ENCODE data around the gene SDSL.

SDSL gene

GRCh38 chr12:113382206-113382605, 40.0 kb upstream of the SDSL start:
- 100% methylated on average over 3 of the region's 4 CpGs for WGBS (ENCODE audit: insufficient coverage)
- Histone ChIP-seq H3K36me3 (ENCODE audit: control insufficient read depth in 4 of 4, insufficient read depth in 4 of 4, low read length in 3 of 4) (peaks cover 0 to 26% (median 8%) of the 10 kb centered on the region in 4 experiments), H3K4me3 (ENCODE audit: control insufficient read depth in 1 of 7, extremely low read depth in 1 of 7, insufficient read depth in 4 of 7, low read depth in 2 of 7, low read length in 6 of 7) (no peak overlapping the region), H3K4me1 (ENCODE audit: control extremely low read depth in 1 of 4, control insufficient read depth in 4 of 4, insufficient read depth in 4 of 4, low read length in 3 of 4) (peaks cover 0 to 3% (median 0%) of the 10 kb centered on the region in 4 experiments), H3K27ac (ENCODE audit: insufficient read depth in 1 of 2, low read depth in 1 of 2, low read length in 2 of 2, poor library complexity in 1 of 2, severe bottlenecking in 2 of 2) (no peak overlapping the region), H3K9me3 (ENCODE audit: control extremely low read depth in 1 of 5, control insufficient read depth in 4 of 5, insufficient read depth in 2 of 5, low read depth in 1 of 5, low read length in 4 of 5) (no peaks in the 10 kb centered on the region), H3K27me3 (replicated peaks in 2 of 5; ENCODE audit: control insufficient read depth in 4 of 5, insufficient read depth in 5 of 5, low read length in 4 of 5) (no peaks in the 10 kb centered on the region)
- CTCF ChIA-PET: interaction anchor here (1.9 kb wide), 1 partner anchor 12 kb away, joined by 4 read pairs; no protein-coding TSS in a partner anchor
- POLR2A ChIA-PET: no interaction called here
- DNase-seq: no peak

DNA sequence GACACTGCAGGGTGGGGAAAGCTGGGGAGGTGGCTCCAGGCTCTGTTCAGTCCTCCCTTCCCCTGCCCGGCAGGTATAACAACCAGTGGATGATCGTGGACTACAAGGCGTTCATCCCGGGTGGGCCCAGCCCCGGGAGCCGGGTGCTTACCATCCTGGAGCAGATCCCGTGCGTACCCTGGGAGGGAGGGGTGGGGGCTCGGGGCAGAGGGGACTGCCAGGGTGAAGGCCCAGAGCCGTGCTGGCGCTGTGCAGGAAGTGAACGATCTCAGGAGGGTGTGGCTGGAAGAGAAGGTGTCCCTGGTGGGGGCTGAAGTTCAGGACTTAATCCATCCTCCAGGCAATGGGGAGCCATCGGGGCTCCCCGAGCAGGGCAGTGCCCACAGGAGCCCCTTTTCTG, 37.4 kb upstream of the SDSL start:
- no peak for DNase-seq
- no peak overlapping the region for H3K27ac ChIP-seq (ENCODE audit: insufficient read depth in 1 of 2, low read depth in 1 of 2, low read length in 2 of 2, poor library complexity in 1 of 2, severe bottlenecking in 2 of 2)
- H3K27me3 ChIP-seq (replicated peaks in 2 of 5; ENCODE audit: control insufficient read depth in 4 of 5, insufficient read depth in 5 of 5, low read length in 4 of 5): no peaks in the 10 kb centered on the region
- no peaks in the 10 kb centered on the region for H3K9me3 ChIP-seq (ENCODE audit: control extremely low read depth in 1 of 5, control insufficient read depth in 4 of 5, insufficient read depth in 2 of 5, low read depth in 1 of 5, low read length in 4 of 5)
- H3K4me1 ChIP-seq (ENCODE audit: control extremely low read depth in 1 of 4, control insufficient read depth in 4 of 4, insufficient read depth in 4 of 4, low read length in 3 of 4): no peaks in the 10 kb centered on the region
- WGBS (ENCODE audit: insufficient coverage): 93% methylated on average over 10 of the region's 14 CpGs
- POLR2A ChIA-PET: no interaction called here
- H3K4me3 ChIP-seq (ENCODE audit: control insufficient read depth in 1 of 7, extremely low read depth in 1 of 7, insufficient read depth in 4 of 7, low read depth in 2 of 7, low read length in 6 of 7): no peak overlapping the region
- H3K36me3 ChIP-seq (ENCODE audit: control insufficient read depth in 4 of 4, insufficient read depth in 4 of 4, low read length in 3 of 4): peaks cover 0 to 29% (median 16%) of the 10 kb centered on the region in 4 experiments
- CTCF ChIA-PET: no interaction called here

- Histone ChIP-seq H3K27me3 (replicated peaks in 2 of 5; ENCODE audit: control insufficient read depth in 4 of 5, insufficient read depth in 5 of 5, low read length in 4 of 5) (no peaks in the 10 kb centered on the region), H3K4me1 (ENCODE audit: control extremely low read depth in 1 of 4, control insufficient read depth in 4 of 4, insufficient read depth in 4 of 4, low read length in 3 of 4) (no peaks in the 10 kb centered on the region), H3K9me3 (ENCODE audit: control extremely low read depth in 1 of 5, control insufficient read depth in 4 of 5, insufficient read depth in 2 of 5, low read depth in 1 of 5, low read length in 4 of 5) (no peaks in the 10 kb centered on the region), H3K4me3 (ENCODE audit: control insufficient read depth in 1 of 7, extremely low read depth in 1 of 7, insufficient read depth in 4 of 7, low read depth in 2 of 7, low read length in 6 of 7) (no peak overlapping the region), H3K36me3 (ENCODE audit: control insufficient read depth in 4 of 4, insufficient read depth in 4 of 4, low read length in 3 of 4) (peaks cover 0 to 31% (median 16%) of the 10 kb centered on the region in 4 experiments), H3K27ac (ENCODE audit: insufficient read depth in 1 of 2, low read depth in 1 of 2, low read length in 2 of 2, poor library complexity in 1 of 2, severe bottlenecking in 2 of 2) (no peak overlapping the region)
- WGBS (ENCODE audit: insufficient coverage): 100% methylated on average over 5 of the region's 6 CpGs
- no peak for DNase-seq
- ChIA-PET CTCF (interaction anchor here (2.6 kb wide), 1 partner anchor 40 kb away, joined by 8 read pairs; no protein-coding TSS in a partner anchor), POLR2A (no interaction called here)
Observed at GRCh38 chr12:113385282-113385882, 36.8 kb upstream of the SDSL start.

- Histone ChIP-seq H3K9me3 (ENCODE audit: control extremely low read depth in 1 of 5, control insufficient read depth in 4 of 5, insufficient read depth in 2 of 5, low read depth in 1 of 5, low read length in 4 of 5) (no peaks in the 10 kb centered on the region), H3K36me3 (ENCODE audit: control insufficient read depth in 4 of 4, insufficient read depth in 4 of 4, low read length in 3 of 4) (peaks cover 0 to 31% (median 15%) of the 10 kb centered on the region in 4 experiments), H3K4me3 (ENCODE audit: control insufficient read depth in 1 of 7, extremely low read depth in 1 of 7, insufficient read depth in 4 of 7, low read depth in 2 of 7, low read length in 6 of 7) (no peak overlapping the region), H3K27ac (ENCODE audit: insufficient read depth in 1 of 2, low read depth in 1 of 2, low read length in 2 of 2, poor library complexity in 1 of 2, severe bottlenecking in 2 of 2) (no peak overlapping the region), H3K27me3 (replicated peaks in 2 of 5; ENCODE audit: control insufficient read depth in 4 of 5, insufficient read depth in 5 of 5, low read length in 4 of 5) (no peaks in the 10 kb centered on the region), H3K4me1 (ENCODE audit: control extremely low read depth in 1 of 4, control insufficient read depth in 4 of 4, insufficient read depth in 4 of 4, low read length in 3 of 4) (no peaks in the 10 kb centered on the region)
- POLR2A ChIA-PET: no interaction called here
- CTCF ChIA-PET: interaction anchor here (2.6 kb wide), 1 partner anchor 38 kb away, joined by 8 read pairs; no protein-coding TSS in a partner anchor
- DNase-seq: no peak
- 99% methylated on average over 10 of the region's 12 CpGs for WGBS (ENCODE audit: insufficient coverage)
Observed at GRCh38 chr12:113386866-113387566, 35.2 kb upstream of the SDSL start.

GRCh38 chr12:113387631-113388030, 34.5 kb upstream of the SDSL start:
- no peaks in the 10 kb centered on the region for H3K4me1 ChIP-seq (ENCODE audit: control extremely low read depth in 1 of 4, control insufficient read depth in 4 of 4, insufficient read depth in 4 of 4, low read length in 3 of 4)
- H3K27me3 ChIP-seq (replicated peaks in 2 of 5; ENCODE audit: control insufficient read depth in 4 of 5, insufficient read depth in 5 of 5, low read length in 4 of 5): no peaks in the 10 kb centered on the region
- no peak overlapping the region for H3K4me3 ChIP-seq (ENCODE audit: control insufficient read depth in 1 of 7, extremely low read depth in 1 of 7, insufficient read depth in 4 of 7, low read depth in 2 of 7, low read length in 6 of 7)
- no peak overlapping the region for H3K27ac ChIP-seq (ENCODE audit: insufficient read depth in 1 of 2, low read depth in 1 of 2, low read length in 2 of 2, poor library complexity in 1 of 2, severe bottlenecking in 2 of 2)
- ChIA-PET CTCF (interaction anchor here (2.6 kb wide), 1 partner anchor 37 kb away, joined by 8 read pairs; no protein-coding TSS in a partner anchor), POLR2A (no interaction called here)
- DNase-seq: no peak
- H3K36me3 ChIP-seq (ENCODE audit: control insufficient read depth in 4 of 4, insufficient read depth in 4 of 4, low read length in 3 of 4): peaks cover 0 to 31% (median 14%) of the 10 kb centered on the region in 4 experiments
- no peaks in the 10 kb centered on the region for H3K9me3 ChIP-seq (ENCODE audit: control extremely low read depth in 1 of 5, control insufficient read depth in 4 of 5, insufficient read depth in 2 of 5, low read depth in 1 of 5, low read length in 4 of 5)
- over 99% methylated on average over 8 of the region's 11 CpGs for WGBS (ENCODE audit: insufficient coverage)

GRCh38 chr12:113388351-113388750, 33.8 kb upstream of the SDSL start:
- WGBS (ENCODE audit: insufficient coverage): 93% methylated on average over 14 of the region's 14 CpGs
- ChIA-PET POLR2A (no interaction called here), CTCF (interaction anchor here (2.6 kb wide), 1 partner anchor 37 kb away, joined by 8 read pairs; no protein-coding TSS in a partner anchor)
- Histone ChIP-seq H3K36me3 (ENCODE audit: control insufficient read depth in 4 of 4, insufficient read depth in 4 of 4, low read length in 3 of 4) (peaks cover 0 to 31% (median 14%) of the 10 kb centered on the region in 4 experiments), H3K4me1 (ENCODE audit: control extremely low read depth in 1 of 4, control insufficient read depth in 4 of 4, insufficient read depth in 4 of 4, low read length in 3 of 4) (no peaks in the 10 kb centered on the region), H3K27ac (ENCODE audit: insufficient read depth in 1 of 2, low read depth in 1 of 2, low read length in 2 of 2, poor library complexity in 1 of 2, severe bottlenecking in 2 of 2) (no peak overlapping the region), H3K9me3 (ENCODE audit: control extremely low read depth in 1 of 5, control insufficient read depth in 4 of 5, insufficient read depth in 2 of 5, low read depth in 1 of 5, low read length in 4 of 5) (no peaks in the 10 kb centered on the region), H3K4me3 (ENCODE audit: control insufficient read depth in 1 of 7, extremely low read depth in 1 of 7, insufficient read depth in 4 of 7, low read depth in 2 of 7, low read length in 6 of 7) (no peak overlapping the region), H3K27me3 (replicated peaks in 2 of 5; ENCODE audit: control insufficient read depth in 4 of 5, insufficient read depth in 5 of 5, low read length in 4 of 5) (no peaks in the 10 kb centered on the region)
- DNase-seq: no peak
